GM23338 (cell line): ENCODE measurements around the gene PAPPA2. TPM values are rescaled to one million over a fixed set of nuclear protein-coding genes. Genes with fewer than 3 reads are reported as not detected.

Experiments
- ATAC-seq: fragments of 200-7000 bp; cut with Tn5 transposase; 3 replicates; pipeline ENCODE4 v1.9.1; 2020
- DNase-seq: peaks from one replicate; pipeline ENCODE4 v3.0.0-alpha.2; 2015; ENCODE audit warnings: low spot score
- H2AFZ ChIP-seq: fragments of 200-600 bp; sonication (generic); 2 replicates; pipeline ENCODE4 v1.8.0; 2016; ENCODE audit warnings: antibody characterized with exemption, mild to moderate bottlenecking, moderate library complexity
- H3F3A ChIP-seq: fragments of 200-600 bp; sonication (generic); replicated peaks from 2 replicates; pipeline ENCODE4 v1.8.0; 2017; ENCODE audit warnings: antibody characterized with exemption, mixed run types, low read depth
- H3K27ac ChIP-seq: fragments of 200-600 bp; sonication (generic); 2 replicates; pipeline ENCODE4 v1.6.1; 2016; ENCODE audit warnings: low read depth
- H3K27me3 ChIP-seq: fragments of 200-600 bp; sonication (generic); 2 replicates; pipeline ENCODE4 v1.8.0; 2016; ENCODE audit warnings: mild to moderate bottlenecking, mixed run types, moderate library complexity; ENCODE audit not compliant: insufficient read depth
- H3K36me3 ChIP-seq: fragments of 200-600 bp; sonication (generic); 2 replicates; pipeline ENCODE4 v1.8.0; 2016; ENCODE audit warnings: mild to moderate bottlenecking; ENCODE audit not compliant: insufficient read depth
- H3K4me1 ChIP-seq: fragments of 200-600 bp; sonication (generic); 2 replicates; pipeline ENCODE4 v1.8.0; 2016; ENCODE audit warnings: mild to moderate bottlenecking, moderate library complexity; ENCODE audit not compliant: insufficient read depth
- H3K4me2 ChIP-seq: fragments of 200-600 bp; sonication (generic); 2 replicates; pipeline ENCODE4 v1.7.1; 2017; ENCODE audit warnings: mixed run types
- H3K4me3 ChIP-seq: fragments of 200-600 bp; sonication (generic); 2 replicates; pipeline ENCODE4 v1.6.1; 2016; ENCODE audit warnings: mixed run types
- H3K79me2 ChIP-seq: fragments of 200-600 bp; sonication (generic); replicated peaks from 2 replicates; pipeline ENCODE4 v1.8.0; 2017; ENCODE audit warnings: mild to moderate bottlenecking; ENCODE audit not compliant: insufficient read depth
- H3K9me2 ChIP-seq: fragments of 200-600 bp; sonication (generic); 2 replicates; pipeline ENCODE4 v1.8.0; 2017; ENCODE audit not compliant: insufficient read depth
- H4K20me1 ChIP-seq: fragments of 200-600 bp; sonication (generic); replicated peaks from 2 replicates; pipeline ENCODE4 v1.8.0; 2017; ENCODE audit warnings: mild to moderate bottlenecking; ENCODE audit not compliant: insufficient read depth
- H3K27ac Mint-ChIP-seq: 2 replicates; pipeline ENCODE4 v1.8.0; 2020; ENCODE audit warnings: inconsistent platforms, mild to moderate bottlenecking, moderate library complexity, mixed read lengths
- H3K27me3 Mint-ChIP-seq: 3 replicates; pipeline ENCODE4 v1.8.0; 2022; ENCODE audit warnings: low read depth, mild to moderate bottlenecking, moderate library complexity, mixed read lengths, inconsistent platforms; ENCODE audit not compliant: insufficient read depth, poor library complexity
- H3K36me3 Mint-ChIP-seq: 3 replicates; pipeline ENCODE4 v1.8.0; 2021; ENCODE audit warnings: low read depth, mild to moderate bottlenecking, inconsistent platforms, moderate library complexity, mixed read lengths
- H3K4me1 Mint-ChIP-seq: 3 replicates; pipeline ENCODE4 v1.8.0; 2020; ENCODE audit warnings: mild to moderate bottlenecking, inconsistent platforms, mixed read lengths
- H3K4me3 Mint-ChIP-seq: 3 replicates; pipeline ENCODE4 v1.8.0; 2021; ENCODE audit warnings: moderate library complexity, mild to moderate bottlenecking, inconsistent platforms, mixed read lengths
- H3K9me3 Mint-ChIP-seq: 3 replicates; pipeline ENCODE4 v1.8.0; 2020; ENCODE audit warnings: moderate library complexity, mild to moderate bottlenecking, inconsistent platforms, mixed read lengths
- CTCF ChIP-seq, 2 experiments: fragments of 200-600 bp in 1 of 2; sonication (generic) in 1 of 2; conservative IDR thresholded peaks; 2 replicates each; pipeline versions ENCODE4 v1.5.1 to v1.6.1; 2016 to 2017; ENCODE audit warnings: antibody characterized with exemption in 2 of 2, low read depth in 2 of 2, mild to moderate bottlenecking in 2 of 2, moderate library complexity in 1 of 2
- REST ChIP-seq: IDR thresholded peaks from one replicate; pipeline ENCODE4 v1.6.1; 2018; ENCODE audit warnings: antibody characterized with exemption; ENCODE audit not compliant: unreplicated experiment
- ZNF331 ChIP-seq: fragments of 250-450 bp; sonication (Bioruptor Pico); IDR thresholded peaks from 2 replicates; pipeline ENCODE4 v1.5.0; 2020; ENCODE audit warnings: low read depth, mild to moderate bottlenecking, moderate library complexity
- ZNF462 ChIP-seq: fragments of 250-450 bp; sonication (Bioruptor Pico); IDR thresholded peaks from 2 replicates; pipeline ENCODE4 v1.5.0; 2020; ENCODE audit warnings: mild to moderate bottlenecking, moderate library complexity
- polyA plus RNA-seq: library from polyadenylated mRNA; unstranded; fragments of >200 nt; fragmentation: Nextera tagmentation; extraction: Ambion mirVana; gene quantifications from 2 replicates; pipeline ENCODE4 v1.2.1, GENCODE V29; 2016
- total RNA-seq: library from RNA; depleted of rRNA; stranded (reverse); fragments of >200 nt; shearing (Covaris generic); gene quantifications from 2 replicates; pipeline ENCODE4 v1.2.3, GENCODE V29; 2014

The PAPPA2 gene
- total and polyA plus RNA-seq, 2 experiments from 2014 or later, result 1.4 to 1.7 TPM

GRCh38 chr1:176847052-176847451 is 384.1 kb downstream of the PAPPA2 start:
- Histone ChIP-seq H3K27ac (no peak overlapping the region), H2AFZ (no peak overlapping the region), H3K9me2 (no peaks in the 10 kb centered on the region), H3F3A (no peaks in the 10 kb centered on the region), H3K79me2 (no peaks in the 10 kb centered on the region), H4K20me1 (no peaks in the 10 kb centered on the region), H3K27me3 (no peaks in the 10 kb centered on the region), H3K36me3 (no peaks in the 10 kb centered on the region), H3K4me3 (no peak overlapping the region), H3K4me2 (no peak overlapping the region), H3K4me1 (no peaks in the 10 kb centered on the region; the same call in 1 of the 2 replicates)
- ATAC-seq (no peak), DNase-seq (no peak)
- no peak for TF ChIP-seq REST
- TF ChIP-seq ZNF462 (CRISPR knock-in tag), result no peak
- no peak for TF ChIP-seq CTCF (conservative IDR thresholded peaks at IDR 0.05; ENCODE audit: low read depth in 2 of 2)
- no peak for TF ChIP-seq ZNF331 (CRISPR knock-in tag)
- no peaks in the 10 kb centered on the region for H3K9me3 Mint-ChIP-seq
- H3K27me3 Mint-ChIP-seq, result peaks cover 3% of the 10 kb centered on the region
- H3K4me1 Mint-ChIP-seq, result peaks cover 17% of the 10 kb centered on the region
- H3K36me3 Mint-ChIP-seq, result no peaks in the 10 kb centered on the region
- no peak overlapping the region for H3K27ac Mint-ChIP-seq
- H3K4me3 Mint-ChIP-seq, result no peak overlapping the region
